AG09319 (cell line): Measurements from ENCODE around the gene GTF2F1.
"Not testable (repeated sequence)": the region's sequence is repeated elsewhere in the genome, so short reads cannot be mapped to it uniquely, and the experiment has no call there.

Experiments used
- DNase-seq: peaks from one replicate; pipeline ENCODE4 v3.0.0-alpha.2; 2010; ENCODE audit warnings: low read depth; ENCODE audit errors: extremely low read depth
- TF ChIP-seq, protein P1 (sequence below): IDR thresholded peaks from 2 replicates; pipeline ENCODE4 v1.5.1; 2011; ENCODE audit warnings: low read depth, mild to moderate bottlenecking, inconsistent platforms, low read length, moderate library complexity

The GTF2F1 gene

DNA sequence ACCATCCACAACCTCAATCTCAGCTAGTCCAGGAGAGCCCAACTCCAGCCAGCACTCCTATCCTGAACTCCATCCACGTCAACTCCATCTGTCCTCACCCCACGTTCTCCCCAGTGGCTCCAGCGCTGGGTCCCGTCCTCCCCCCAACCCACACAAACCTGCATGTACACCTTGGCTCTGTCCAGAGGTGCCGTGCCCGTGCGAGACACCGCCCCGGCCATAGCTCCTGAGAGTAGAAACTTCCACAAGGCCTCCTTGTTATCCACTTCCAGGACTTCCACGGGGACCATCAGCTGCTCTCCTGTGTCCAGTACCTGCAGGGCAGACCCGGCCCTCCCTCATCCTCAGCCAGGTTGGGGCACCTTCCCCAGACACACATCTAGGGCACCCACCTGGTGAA is 38.9 kb upstream of the GTF2F1 start:
- TF ChIP-seq, protein P1, sequence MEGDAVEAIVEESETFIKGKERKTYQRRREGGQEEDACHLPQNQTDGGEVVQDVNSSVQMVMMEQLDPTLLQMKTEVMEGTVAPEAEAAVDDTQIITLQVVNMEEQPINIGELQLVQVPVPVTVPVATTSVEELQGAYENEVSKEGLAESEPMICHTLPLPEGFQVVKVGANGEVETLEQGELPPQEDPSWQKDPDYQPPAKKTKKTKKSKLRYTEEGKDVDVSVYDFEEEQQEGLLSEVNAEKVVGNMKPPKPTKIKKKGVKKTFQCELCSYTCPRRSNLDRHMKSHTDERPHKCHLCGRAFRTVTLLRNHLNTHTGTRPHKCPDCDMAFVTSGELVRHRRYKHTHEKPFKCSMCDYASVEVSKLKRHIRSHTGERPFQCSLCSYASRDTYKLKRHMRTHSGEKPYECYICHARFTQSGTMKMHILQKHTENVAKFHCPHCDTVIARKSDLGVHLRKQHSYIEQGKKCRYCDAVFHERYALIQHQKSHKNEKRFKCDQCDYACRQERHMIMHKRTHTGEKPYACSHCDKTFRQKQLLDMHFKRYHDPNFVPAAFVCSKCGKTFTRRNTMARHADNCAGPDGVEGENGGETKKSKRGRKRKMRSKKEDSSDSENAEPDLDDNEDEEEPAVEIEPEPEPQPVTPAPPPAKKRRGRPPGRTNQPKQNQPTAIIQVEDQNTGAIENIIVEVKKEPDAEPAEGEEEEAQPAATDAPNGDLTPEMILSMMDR = no peak
- DNase-seq = no peak

DNA sequence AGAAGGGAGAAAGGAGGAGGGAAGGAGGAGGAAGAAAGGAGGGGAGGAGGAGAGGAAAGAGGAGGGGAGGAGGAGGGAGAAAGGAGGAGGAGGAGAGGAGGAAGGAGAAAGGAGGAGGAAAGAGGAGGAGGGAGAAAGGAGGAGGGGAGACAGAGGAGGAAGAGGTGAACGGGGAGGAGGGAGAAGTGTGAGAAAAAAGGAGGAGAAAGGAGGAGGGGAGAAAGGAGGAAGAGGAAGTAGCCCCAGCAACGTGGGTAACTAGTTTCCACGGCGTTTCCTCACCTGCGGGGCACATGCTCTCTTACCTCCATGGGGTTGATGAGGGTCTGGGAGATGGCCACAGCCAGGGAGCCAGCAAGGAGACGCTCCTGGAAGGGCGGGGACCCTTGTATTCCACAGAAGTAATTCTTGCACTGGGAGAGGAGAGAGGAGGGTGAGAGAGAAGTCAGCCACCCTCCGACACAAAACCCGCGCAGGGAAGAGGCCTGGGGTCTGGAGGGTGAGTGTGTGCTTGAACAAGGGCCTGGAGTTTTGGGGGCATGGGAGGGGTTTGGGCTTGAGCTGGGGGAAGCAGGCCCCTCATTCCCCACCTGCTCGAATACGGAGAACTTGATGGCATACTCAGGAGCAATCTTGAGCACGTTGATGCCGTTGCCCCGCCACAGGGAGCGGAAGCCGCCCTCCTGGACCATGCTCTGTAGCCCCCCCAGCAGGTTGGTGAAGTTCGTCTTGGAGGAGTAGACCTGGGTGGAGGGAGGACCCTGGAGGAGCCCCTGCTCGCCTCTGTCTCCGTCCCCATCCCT is 36.7 kb upstream of the GTF2F1 start:
- DNase-seq = no peak
- TF ChIP-seq, protein P1 = no peak

DNA sequence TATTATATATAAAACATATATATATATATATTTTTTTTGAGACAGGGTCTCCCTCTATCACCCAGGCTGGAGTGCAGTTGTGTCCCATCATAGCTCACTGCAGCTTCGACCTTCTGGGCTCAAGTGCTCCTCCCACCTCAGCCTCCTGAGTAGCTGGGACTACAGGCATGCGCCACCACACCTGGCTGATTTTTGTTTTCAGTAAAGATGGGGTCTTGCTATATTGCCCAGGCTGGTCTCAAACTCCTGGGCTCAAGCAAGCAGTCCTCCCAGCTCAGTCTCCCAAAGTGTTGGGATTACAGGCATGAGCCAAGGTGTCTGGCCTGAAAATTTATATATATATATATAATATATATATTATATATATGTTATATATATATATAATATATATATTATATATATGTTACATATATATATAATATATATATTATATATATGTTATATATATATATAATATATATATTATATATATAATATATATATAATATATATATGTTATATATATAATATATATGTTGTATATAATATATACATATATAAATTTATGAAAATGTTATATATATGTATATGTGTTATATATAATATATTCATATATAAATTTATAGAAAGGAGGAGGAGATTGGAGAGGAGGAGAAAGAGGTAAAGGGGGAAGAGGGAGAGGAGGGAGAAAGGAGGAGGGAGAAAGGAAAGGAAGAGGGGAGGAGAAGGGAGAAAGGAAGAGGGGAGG is 35.9 kb upstream of the GTF2F1 start:
- DNase-seq = not testable (repeated sequence)

DNA sequence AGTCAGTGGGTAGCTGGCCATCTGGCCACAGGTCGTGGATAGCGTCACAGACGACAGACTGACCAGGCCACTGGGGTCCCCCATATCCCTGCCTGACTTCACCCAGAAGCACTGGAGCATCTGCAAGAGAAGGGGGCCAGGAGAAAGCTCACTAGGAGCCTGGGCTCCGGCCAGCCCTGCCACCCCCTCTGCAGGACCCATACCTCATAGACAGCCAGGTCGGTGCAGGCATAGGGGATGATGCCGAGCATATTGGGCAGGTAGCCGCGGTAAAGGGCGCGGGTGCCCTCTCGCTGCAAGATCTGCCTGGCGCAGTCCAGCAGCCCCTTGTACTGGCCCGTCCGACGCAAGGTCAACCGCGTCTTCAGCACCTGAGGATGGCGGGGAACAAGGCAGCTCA is 34.2 kb upstream of the GTF2F1 start:
- TF ChIP-seq, protein P1 = no peak
- no peak for DNase-seq

GRCh38 chr19:6425732-6426620 is 33.0 kb upstream of the GTF2F1 start:
- TF ChIP-seq, protein P1 = no peak
- DNase-seq = no peak

DNA sequence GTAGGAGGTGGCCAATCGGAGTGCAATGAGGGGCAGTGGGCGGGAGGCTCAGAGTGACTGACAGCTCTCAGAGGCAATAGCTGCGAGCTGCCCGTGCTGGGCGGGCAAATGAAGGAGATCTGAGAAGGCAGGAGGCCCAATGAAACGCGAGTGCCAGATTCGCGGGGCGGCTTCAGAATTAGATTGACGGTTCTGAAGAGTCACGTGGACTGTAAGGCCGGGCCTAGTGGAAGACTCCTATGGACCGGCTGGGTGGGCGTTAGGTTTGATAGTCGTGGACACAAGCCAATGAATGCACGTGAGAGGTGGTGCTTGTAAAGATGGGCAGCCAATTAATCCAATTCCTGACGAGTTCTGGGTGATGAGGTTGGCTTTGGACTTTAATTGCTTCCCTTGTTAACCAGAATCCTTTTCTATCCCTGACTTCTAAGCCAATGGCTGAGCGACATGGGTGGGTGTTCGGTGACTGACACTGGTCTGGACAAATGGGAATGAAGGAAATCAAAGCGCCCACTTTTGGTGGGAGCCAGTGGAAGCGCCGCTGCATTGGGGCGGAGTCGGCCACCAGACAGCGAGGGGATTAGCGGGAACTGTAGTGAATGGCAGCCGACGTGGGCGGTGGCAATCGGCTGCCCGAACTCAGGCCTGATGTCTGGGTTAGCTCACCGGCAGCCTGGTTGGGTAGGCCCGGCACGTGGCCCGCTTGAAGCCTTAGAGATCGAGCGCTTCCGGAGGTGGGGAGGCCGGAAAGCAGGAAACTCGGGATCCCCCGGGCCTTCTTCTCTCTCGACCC is 32.2 kb upstream of the GTF2F1 start:
- DNase-seq = peak; percentile 100

More for the DNA sequence above, 32.2 kb upstream of the GTF2F1 start:
- TF ChIP-seq, protein P1 = no peak
